ENCODE measurements around the gene CCR5.
"Not testable (repeated sequence)": the region's sequence is repeated elsewhere in the genome, so short reads cannot be mapped to it uniquely, and the experiment has no call there.

Gene CCR5

GRCh38 chr3:46370839-46371518, at the start of gene CCR5:
Gene CCR5, plus strand, starts transcription at chr3:46370946. Its CDS starts 1,957 bp downstream, at chr3:46372903.
- in situ Hi-C loops (cut with HindIII; ENCODE audit: low sequenced_read_pairs) = loop anchor here (25.0 kb wide), 1 partner anchor 284 kb away; no protein-coding TSS in a partner anchor

GRCh38 chr3:46321461-46322104, 49.2 kb upstream of the CCR5 start:
- in situ Hi-C loops (cut with HindIII; ENCODE audit: low sequenced_read_pairs) = no loop called here

DNA sequence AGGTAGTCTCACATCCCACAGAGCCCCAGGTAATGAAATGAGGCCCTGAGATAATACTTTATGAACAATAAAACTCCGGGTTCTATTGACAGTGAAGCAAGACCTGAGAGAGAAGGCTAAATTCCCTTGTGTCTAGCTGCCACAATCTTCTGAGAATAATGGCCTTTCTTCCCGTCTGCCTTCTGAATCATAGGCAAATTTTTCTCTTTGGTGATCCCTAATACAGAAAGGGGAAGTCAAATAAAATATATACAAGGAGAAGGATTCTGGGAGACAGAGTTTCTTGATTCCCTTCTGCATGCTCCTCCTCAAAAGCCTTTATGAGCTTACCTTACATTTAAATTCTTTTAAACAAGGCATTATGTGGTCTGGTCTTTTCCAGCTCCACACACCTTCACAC, 46.7 kb upstream of the CCR5 start:
- in situ Hi-C loops (cut with HindIII; ENCODE audit: low sequenced_read_pairs) = no loop called here

DNA sequence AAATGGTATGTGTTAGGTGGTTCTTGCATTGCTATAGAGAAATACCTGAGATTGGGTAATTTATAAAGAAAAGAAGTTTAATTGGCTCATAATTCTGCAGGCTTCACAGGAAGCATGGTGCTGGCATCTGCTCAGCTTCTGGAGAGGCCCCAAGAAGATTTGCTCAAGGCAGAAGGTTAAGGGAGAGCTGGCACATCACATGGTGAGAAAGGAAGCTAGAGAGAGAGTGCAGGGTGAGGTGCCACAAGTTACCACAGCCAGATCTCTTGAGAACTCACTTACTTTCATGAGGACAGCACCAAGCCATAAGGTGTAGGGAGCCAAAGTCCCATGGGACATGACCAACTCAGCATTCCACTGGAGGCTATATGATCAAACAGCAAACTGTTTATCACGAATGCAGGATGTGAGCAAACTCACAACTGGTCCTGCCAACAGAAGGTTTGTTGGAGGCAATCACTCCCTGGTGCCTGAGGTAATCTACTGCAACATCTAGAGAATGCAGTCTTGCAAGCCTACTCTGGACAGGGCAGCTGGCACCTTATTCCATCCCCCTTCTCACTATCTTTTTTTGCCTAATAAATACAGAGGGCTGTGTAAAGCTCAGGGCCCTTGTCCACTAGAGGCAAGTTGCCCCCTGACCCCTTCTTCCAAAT, 45.0 kb upstream of the CCR5 start:
- in situ Hi-C loops (cut with HindIII; ENCODE audit: low sequenced_read_pairs) = no loop called here

DNA sequence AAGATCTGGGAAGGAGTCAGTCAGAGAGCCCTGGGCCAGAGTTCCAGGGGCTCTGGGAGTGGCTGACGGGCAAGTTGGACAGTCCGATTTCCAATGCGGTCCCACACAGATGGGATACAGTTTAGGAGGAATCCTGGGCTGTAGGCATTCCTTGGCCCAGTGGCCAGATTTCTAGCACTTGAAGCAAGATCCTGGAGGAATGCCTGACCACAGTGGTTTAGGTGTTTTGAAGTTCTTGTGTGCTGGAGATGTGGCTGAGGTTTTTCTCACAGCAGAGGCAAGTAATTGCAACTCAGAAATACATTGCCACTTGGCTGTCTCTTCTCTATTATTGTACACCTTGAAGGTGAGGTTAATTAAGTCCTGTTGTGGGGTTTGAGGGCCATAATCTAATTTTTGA, 40.1 kb upstream of the CCR5 start:
- in situ Hi-C loops (cut with HindIII; ENCODE audit: low sequenced_read_pairs) = not testable (repeated sequence)

- in situ Hi-C loops (cut with HindIII; ENCODE audit: low sequenced_read_pairs) = no loop called here
Observed at GRCh38 chr3:46334741-46335478, 35.8 kb upstream of the CCR5 start.

DNA sequence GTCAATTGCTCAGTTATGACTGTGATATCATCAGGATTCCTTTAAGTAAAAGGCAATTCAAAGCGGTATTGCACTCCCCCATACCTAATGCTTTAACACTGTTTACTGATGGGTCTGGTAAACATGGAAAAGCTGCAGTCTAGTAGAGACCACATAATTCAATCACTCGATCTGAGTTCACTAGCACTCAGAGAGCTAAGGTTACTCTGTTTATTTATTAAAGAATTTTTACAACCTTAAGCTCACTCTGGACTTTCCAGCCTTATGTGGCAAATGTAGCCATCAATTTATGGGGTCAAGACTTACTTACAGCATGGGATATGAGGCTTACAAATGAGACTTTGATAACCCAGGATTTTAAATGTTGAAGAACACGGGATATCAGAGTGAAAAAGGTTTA, 35.2 kb upstream of the CCR5 start:
- in situ Hi-C loops (cut with HindIII; ENCODE audit: low sequenced_read_pairs) = no loop called here

GRCh38 chr3:46337911-46338310, 32.8 kb upstream of the CCR5 start:
- in situ Hi-C loops (cut with HindIII; ENCODE audit: low sequenced_read_pairs) = no loop called here

- in situ Hi-C loops (cut with HindIII; ENCODE audit: low sequenced_read_pairs) = no loop called here
Observed at GRCh38 chr3:46338840-46339239, 31.9 kb upstream of the CCR5 start.

- in situ Hi-C loops (cut with HindIII; ENCODE audit: low sequenced_read_pairs) = no loop called here
Observed at GRCh38 chr3:46344476-46344875, 26.3 kb upstream of the CCR5 start.

DNA sequence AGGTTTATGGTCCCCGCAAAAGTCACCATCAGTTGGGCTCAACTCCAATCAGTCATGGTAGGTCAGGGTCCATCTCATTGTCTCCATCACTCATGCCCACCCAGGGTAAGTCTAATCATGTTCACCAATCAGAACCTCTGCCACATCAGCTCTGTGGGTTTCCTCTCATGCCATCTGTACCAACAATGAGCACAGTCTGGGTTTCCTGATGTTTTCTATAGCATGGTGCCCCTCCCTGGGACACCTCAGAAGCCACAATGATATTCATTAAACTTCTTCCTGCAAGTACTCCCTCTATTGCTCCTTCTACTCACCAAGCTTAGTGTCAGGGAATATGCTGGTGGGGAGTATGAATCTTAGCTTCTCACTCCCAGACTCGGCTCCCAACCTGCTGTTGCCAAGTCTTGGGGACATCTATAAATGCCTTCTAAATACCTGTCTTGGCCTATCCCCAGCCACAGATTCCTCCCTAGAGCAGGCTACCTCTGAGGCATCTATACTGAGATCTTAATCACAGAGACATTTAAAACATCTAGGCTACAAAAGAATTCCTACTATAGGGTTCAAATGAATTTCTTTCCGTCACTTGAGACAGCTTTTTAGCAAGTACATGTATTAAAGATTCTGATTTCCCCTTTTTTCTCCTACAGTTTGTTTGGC, 21.8 kb upstream of the CCR5 start:
- in situ Hi-C loops (cut with HindIII; ENCODE audit: low sequenced_read_pairs) = no loop called here

GRCh38 chr3:46349484-46350261, 21.1 kb upstream of the CCR5 start:
- in situ Hi-C loops (cut with HindIII; ENCODE audit: low sequenced_read_pairs) = loop anchor here (25.0 kb wide), 1 partner anchor 262 kb away; no protein-coding TSS in a partner anchor

DNA sequence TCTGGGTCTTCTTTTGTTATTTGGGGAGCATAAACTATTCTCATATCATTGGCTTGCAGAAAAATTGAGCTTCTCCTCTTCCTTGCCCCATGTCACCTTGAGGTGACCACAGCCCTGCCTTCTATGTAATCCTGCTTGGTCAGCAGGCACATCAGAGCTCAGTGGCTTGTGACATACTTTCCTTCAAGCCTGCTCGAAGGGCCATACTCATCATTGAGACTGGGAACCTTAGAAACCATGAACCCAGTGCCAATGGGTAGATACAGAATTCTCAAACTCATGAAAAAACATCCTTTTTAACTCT, 20.5 kb upstream of the CCR5 start:
- in situ Hi-C loops (cut with HindIII; ENCODE audit: low sequenced_read_pairs) = loop anchor here (25.0 kb wide), 1 partner anchor 263 kb away; no protein-coding TSS in a partner anchor

DNA sequence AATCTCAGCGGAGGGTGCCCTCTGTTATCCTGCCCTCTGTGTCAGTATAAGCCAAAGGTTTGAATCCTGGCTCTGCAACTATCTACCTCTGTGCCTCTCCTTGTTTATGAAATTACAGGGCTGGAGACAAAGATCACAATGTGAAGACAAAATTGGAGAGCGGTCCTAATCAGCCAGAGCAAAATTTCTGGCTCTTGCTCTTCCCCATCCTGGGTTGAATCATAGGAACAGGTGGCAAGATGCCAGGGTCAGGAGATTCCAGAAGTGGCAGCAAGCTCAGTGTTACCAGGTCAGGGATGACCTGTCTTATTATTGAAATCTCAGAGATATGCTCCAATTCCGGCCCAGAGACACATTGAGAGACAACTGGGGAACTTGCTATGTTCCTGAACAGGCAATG, 19.1 kb upstream of the CCR5 start:
- in situ Hi-C loops (cut with HindIII; ENCODE audit: low sequenced_read_pairs) = loop anchor here (25.0 kb wide), 1 partner anchor 264 kb away; no protein-coding TSS in a partner anchor

DNA sequence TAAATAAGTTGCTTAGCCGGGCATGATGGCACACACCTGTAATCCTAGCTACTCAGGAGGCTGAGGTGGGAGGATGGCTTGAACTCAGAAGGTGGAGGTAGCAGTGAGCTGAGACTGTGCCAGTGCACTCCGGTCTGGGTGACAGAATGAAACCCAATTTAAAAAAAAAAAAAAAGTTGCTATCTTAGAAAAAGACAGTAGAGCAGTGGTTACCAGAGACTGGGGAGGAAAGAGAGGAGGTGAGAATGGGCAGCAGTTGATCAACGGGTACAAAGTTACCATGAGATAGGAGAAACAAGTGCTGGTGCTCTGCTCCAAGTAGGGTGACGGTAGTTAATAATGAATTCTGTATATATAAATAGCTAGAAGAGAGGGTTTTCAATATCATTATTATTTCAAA, 17.7 kb upstream of the CCR5 start:
- in situ Hi-C loops (cut with HindIII; ENCODE audit: low sequenced_read_pairs) = loop anchor here (25.0 kb wide), 1 partner anchor 266 kb away; no protein-coding TSS in a partner anchor

DNA sequence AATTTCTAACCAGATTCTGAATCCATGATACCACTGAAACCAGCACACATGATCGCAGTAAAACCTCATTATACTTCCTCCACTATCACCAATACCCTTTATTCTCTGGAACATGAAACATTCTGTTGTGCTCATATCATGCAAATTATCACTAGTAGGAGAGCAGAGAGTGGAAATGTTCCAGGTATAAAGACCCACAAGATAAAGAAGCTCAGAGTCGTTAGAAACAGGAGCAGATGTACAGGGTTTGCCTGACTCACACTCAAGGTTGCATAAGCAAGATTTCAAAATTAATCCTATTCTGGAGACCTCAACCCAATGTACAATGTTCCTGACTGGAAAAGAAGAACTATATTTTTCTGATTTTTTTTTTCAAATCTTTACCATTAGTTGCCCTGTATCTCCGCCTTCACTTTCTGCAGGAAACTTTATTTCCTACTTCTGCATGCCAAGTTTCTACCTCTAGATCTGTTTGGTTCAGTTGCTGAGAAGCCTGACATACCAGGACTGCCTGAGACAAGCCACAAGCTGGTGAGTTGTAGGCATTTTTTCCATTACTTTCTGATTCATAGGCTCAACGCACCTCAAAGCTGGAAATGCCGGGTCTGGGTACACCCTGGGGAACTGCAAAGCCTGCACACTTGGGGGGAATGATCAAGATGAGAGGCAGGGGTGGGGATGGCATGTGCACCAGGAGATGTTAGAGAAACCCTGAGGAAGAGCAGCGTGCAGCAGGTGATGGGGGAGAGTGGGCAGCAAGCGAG, 16.9 kb upstream of the CCR5 start, which contains the start of gene CCR2:
Gene CCR2 (plus strand): TSS at position 465 of the 764 bp plus-strand sequence. CDS start 3,417 bp downstream, outside the sequence.
- in situ Hi-C loops (cut with HindIII; ENCODE audit: low sequenced_read_pairs) = loop anchor here (25.0 kb wide), 1 partner anchor 267 kb away; no protein-coding TSS in a partner anchor

GRCh38 chr3:46354478-46354877, 16.3 kb upstream of the CCR5 start:
- in situ Hi-C loops (cut with HindIII; ENCODE audit: low sequenced_read_pairs) = loop anchor here (25.0 kb wide), 1 partner anchor 267 kb away; no protein-coding TSS in a partner anchor

GRCh38 chr3:46354984-46355383, 15.8 kb upstream of the CCR5 start:
- in situ Hi-C loops (cut with HindIII; ENCODE audit: low sequenced_read_pairs) = loop anchor here (25.0 kb wide), 1 partner anchor 268 kb away; no protein-coding TSS in a partner anchor

- in situ Hi-C loops (cut with HindIII; ENCODE audit: low sequenced_read_pairs) = loop anchor here (25.0 kb wide), 1 partner anchor 269 kb away; no protein-coding TSS in a partner anchor
Observed at GRCh38 chr3:46356276-46356675, 14.5 kb upstream of the CCR5 start.
